Duodenal mucosa (tissue), 2 donors: ENCODE measurements around the gene SREK1IP1.

Experiments used
- H3K27ac ChIP-seq: one replicate; pipeline ENCODE4 v1.7.0; 2013; ENCODE audit warnings: low read depth, low read length
- H3K27me3 ChIP-seq, 2 donors: one replicate each; pipeline ENCODE4 v1.7.0; 2013; ENCODE audit warnings: low read length in 2 of 2, control low read depth in 1 of 2; ENCODE audit not compliant: insufficient read depth in 2 of 2, control insufficient read depth in 1 of 2
- H3K36me3 ChIP-seq, 2 donors: one replicate each; pipeline ENCODE4 v1.7.0; 2013; ENCODE audit warnings: low read length in 2 of 2, control low read depth in 1 of 2; ENCODE audit not compliant: insufficient read depth in 2 of 2, control insufficient read depth in 1 of 2
- H3K4me1 ChIP-seq, 2 donors: one replicate each; pipeline ENCODE4 v1.7.0; 2013; ENCODE audit warnings: low read length in 2 of 2, control low read depth in 1 of 2; ENCODE audit not compliant: insufficient read depth in 2 of 2, control insufficient read depth in 1 of 2
- H3K4me3 ChIP-seq, 2 donors: one replicate each; pipeline ENCODE4 v1.7.0; 2013; ENCODE audit warnings: low read length in 2 of 2, low read depth in 1 of 2
- H3K9ac ChIP-seq, 2 donors: one replicate each; pipeline ENCODE4 v1.7.0; 2013; ENCODE audit warnings: low read length in 2 of 2, low read depth in 1 of 2
- H3K9me3 ChIP-seq, 2 donors: one replicate each; pipeline ENCODE4 v1.7.0; 2013; ENCODE audit warnings: low read length in 2 of 2, control low read depth in 1 of 2; ENCODE audit not compliant: control insufficient read depth in 1 of 2

SREK1IP1 gene

GRCh38 chr5:64768358-64769312 lies at the start of gene SREK1IP1, which contains the start of gene CWC27:
Gene SREK1IP1 (minus strand): TSS chr5:64768691. CDS start chr5:64768517, 174 bp downstream.
Gene CWC27 (plus strand): TSS chr5:64768930. CDS start chr5:64769147, 217 bp downstream.
- Histone ChIP-seq H3K4me1 (peaks cover 35 to 41% of the 10 kb centered on the region in 2 donors), H3K9me3 (no peaks in the 10 kb centered on the region), H3K27ac (peak within 1 kb of the TSS; percentile 28), H3K4me3 (peak within 1 kb of the TSS; percentile 99), H3K27me3 (no peaks in the 10 kb centered on the region), H3K9ac (peak within 1 kb of the TSS; percentile 87 to 98), H3K36me3 (no peaks in the 10 kb centered on the region)

DNA sequence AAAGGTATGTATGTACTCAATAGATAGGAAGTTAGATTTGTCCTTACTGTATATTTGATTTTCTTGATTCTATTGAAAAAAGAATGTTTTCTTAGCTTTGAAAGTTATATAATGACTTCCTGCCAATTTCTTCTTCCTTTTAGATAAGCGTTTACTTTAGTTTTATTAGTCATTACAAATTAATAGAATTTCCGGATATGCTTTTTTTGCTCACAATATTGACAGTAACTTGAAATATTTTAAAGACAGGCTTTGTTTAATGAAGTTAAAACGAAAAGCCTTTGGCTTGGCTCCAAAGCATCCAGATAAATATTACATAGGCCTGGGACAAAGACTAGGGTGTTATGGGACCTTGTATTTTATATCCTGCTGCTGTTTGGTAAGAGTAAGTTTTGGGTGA lies 49.8 kb upstream of the SREK1IP1 start:
- H3K9me3 ChIP-seq: no peaks in the 10 kb centered on the region
- no peak overlapping the region for H3K9ac ChIP-seq
- peaks cover 0 to 3% of the 10 kb centered on the region in 2 donors for H3K36me3 ChIP-seq
- H3K27ac ChIP-seq: no peak overlapping the region
- H3K27me3 ChIP-seq: no peaks in the 10 kb centered on the region
- no peak overlapping the region for H3K4me3 ChIP-seq
- H3K4me1 ChIP-seq: no peaks in the 10 kb centered on the region

DNA sequence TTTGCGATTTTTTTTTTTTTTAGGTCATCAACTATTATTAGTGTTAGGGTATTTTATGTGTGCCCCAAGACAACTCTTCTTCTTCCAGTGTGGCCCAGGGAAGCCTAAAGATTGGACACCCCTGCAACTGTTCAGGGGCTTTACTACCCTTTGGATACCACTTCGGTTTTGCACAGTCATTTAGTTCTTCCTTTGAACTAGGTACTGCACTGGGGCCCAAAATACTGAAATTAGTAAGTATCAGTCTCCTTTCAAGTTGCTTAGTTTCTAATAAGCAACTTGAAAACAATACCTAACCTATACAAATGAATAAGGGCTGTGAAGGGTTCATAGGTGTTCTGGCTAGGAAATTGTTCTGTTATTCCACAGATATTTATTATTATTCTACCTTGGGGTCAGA lies 45.6 kb upstream of the SREK1IP1 start:
- no peak overlapping the region for H3K4me3 ChIP-seq
- no peaks in the 10 kb centered on the region for H3K27me3 ChIP-seq
- H3K36me3 ChIP-seq: peaks cover 0 to 3% of the 10 kb centered on the region in 2 donors
- H3K27ac ChIP-seq: no peak overlapping the region
- H3K4me1 ChIP-seq: no peaks in the 10 kb centered on the region
- H3K9me3 ChIP-seq: no peaks in the 10 kb centered on the region
- H3K9ac ChIP-seq: no peak overlapping the region

DNA sequence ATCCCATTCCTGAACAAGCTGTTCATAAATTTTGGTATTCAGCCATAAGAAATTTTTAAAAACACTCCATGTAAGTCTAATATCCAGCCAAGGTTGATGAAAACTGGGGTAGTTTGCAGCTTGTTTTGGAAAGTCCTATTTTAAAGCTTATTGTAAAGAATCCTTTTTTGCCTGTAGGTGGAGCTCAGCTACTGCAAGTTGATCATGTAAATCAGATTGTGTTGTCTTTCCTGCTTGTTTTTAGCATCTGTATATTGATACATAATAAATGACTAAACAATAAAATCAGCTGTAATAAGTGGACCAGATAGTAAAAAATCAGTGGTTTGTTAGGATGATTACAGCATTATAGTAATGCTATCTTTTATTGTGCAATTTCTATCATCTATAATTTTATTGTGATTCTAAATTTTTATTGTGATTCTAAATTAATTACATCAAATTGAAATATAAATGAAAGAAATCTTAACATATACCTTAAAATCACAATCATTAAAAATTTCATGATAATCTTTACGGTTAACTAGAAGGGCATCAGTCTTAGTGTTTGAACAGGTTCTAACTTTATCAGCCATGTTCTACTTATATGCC lies 42.7 kb upstream of the SREK1IP1 start:
- Histone ChIP-seq H3K4me3 (no peak overlapping the region), H3K9me3 (no peaks in the 10 kb centered on the region), H3K27ac (no peak overlapping the region), H3K27me3 (no peaks in the 10 kb centered on the region), H3K4me1 (no peaks in the 10 kb centered on the region), H3K9ac (no peak overlapping the region), H3K36me3 (peaks cover 0 to 2% of the 10 kb centered on the region in 2 donors)

DNA sequence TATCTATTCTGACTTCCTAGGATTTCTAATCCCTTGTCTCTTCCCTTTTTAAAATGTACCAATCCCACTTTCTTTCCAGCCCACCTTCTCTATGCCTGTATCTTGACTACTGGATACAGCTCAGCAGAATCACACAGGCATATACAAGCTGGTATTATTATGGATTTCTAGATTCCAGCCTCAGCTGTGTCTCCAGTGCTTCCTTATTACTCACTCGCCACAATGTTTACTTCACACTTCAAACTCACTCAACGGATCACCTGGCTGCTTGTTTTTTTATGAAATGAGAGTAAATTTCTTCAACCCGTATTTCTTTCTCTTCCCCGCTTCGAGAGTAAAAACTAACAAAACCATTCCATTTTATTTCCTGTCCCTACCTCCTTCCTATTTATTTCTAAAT lies 39.0 kb upstream of the SREK1IP1 start:
- no peaks in the 10 kb centered on the region for H3K4me1 ChIP-seq
- H3K36me3 ChIP-seq: peaks cover 0 to 3% of the 10 kb centered on the region in 2 donors
- H3K27ac ChIP-seq: no peak overlapping the region
- H3K9ac ChIP-seq: no peak overlapping the region
- no peaks in the 10 kb centered on the region for H3K9me3 ChIP-seq
- no peak overlapping the region for H3K4me3 ChIP-seq
- no peaks in the 10 kb centered on the region for H3K27me3 ChIP-seq

- no peaks in the 10 kb centered on the region for H3K4me1 ChIP-seq
- no peaks in the 10 kb centered on the region for H3K27me3 ChIP-seq
- no peaks in the 10 kb centered on the region for H3K9me3 ChIP-seq
- H3K27ac ChIP-seq: no peak overlapping the region
- H3K36me3 ChIP-seq: peaks cover 0 to 3% of the 10 kb centered on the region in 2 donors
- no peak overlapping the region for H3K9ac ChIP-seq
- H3K4me3 ChIP-seq: no peak overlapping the region
Observed at GRCh38 chr5:64806537-64806936, 38.0 kb upstream of the SREK1IP1 start.

GRCh38 chr5:64800926-64801325 lies 32.4 kb upstream of the SREK1IP1 start:
- no peak overlapping the region for H3K9ac ChIP-seq
- H3K36me3 ChIP-seq: peaks cover 0 to 3% of the 10 kb centered on the region in 2 donors
- H3K27ac ChIP-seq: no peak overlapping the region
- H3K4me3 ChIP-seq: no peak overlapping the region
- no peaks in the 10 kb centered on the region for H3K4me1 ChIP-seq
- no peaks in the 10 kb centered on the region for H3K27me3 ChIP-seq
- no peaks in the 10 kb centered on the region for H3K9me3 ChIP-seq

- Histone ChIP-seq H3K4me3 (no peak overlapping the region), H3K4me1 (peaks cover 14 to 32% of the 10 kb centered on the region in 2 donors), H3K36me3 (no peaks in the 10 kb centered on the region), H3K27me3 (no peaks in the 10 kb centered on the region), H3K9me3 (no peaks in the 10 kb centered on the region), H3K9ac (no peak overlapping the region), H3K27ac (no peak overlapping the region)
Observed at GRCh38 chr5:64796301-64796700, 27.8 kb upstream of the SREK1IP1 start.

DNA sequence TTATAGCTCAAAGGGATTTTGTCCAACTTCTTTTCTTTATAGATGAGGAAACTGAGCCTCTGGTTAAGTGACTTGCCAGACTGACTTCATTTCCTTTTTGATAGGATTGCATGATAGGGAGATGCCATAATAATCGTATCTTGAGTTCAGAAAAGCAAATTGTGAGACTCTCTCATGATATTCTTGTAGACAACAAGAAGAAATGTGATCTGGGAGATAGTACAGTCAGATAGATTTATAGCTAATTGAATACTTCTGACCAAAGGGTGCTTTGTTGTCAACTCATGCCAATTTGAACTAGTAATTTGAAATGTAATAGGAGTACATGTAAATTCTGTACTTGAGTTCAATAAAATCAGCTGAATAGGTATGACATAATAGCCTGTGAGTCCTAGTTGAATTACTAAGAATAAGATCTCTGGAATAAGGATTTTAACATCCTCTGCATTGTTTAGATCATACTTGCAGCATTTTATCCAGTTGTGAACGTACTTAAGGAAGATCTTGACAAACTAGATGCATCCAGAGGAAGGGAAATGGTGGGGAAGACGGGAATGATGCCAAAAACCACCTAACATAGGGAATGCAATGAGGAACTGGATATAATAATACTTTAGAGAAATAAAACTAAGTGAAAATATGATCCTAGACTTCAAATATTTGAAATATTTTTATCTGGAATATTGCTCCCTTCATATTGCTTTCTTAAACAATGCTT lies 25.7 kb upstream of the SREK1IP1 start:
- Histone ChIP-seq H3K27ac (no peak overlapping the region), H3K9ac (no peak overlapping the region), H3K36me3 (no peaks in the 10 kb centered on the region), H3K4me3 (no peak overlapping the region), H3K9me3 (no peaks in the 10 kb centered on the region), H3K4me1 (peaks cover 14 to 32% of the 10 kb centered on the region in 2 donors), H3K27me3 (no peaks in the 10 kb centered on the region)

DNA sequence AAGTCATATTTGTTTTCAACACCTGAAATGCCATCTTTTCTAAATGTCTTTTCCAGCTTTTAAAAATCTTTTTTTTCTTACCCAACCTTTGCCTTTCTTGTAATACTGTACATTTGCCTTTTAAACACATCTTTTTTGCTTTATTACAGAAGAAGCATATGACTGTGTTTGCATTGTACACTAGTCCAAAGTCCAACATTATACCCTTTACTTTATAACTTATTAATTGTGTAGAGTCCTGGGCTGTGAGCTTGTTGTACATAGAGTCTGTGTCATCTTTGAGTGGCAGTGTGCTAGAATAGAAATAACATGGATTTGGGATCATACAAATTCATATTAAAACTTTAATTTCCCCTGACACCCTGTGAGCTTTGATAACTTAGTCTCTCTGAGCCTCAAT lies 24.0 kb upstream of the SREK1IP1 start:
- Histone ChIP-seq H3K36me3 (no peaks in the 10 kb centered on the region), H3K4me3 (no peak overlapping the region)

More for the DNA sequence above, 24.0 kb upstream of the SREK1IP1 start:
- Histone ChIP-seq H3K9me3 (no peaks in the 10 kb centered on the region), H3K27ac (no peak overlapping the region), H3K4me1 (peaks cover 14 to 32% of the 10 kb centered on the region in 2 donors), H3K9ac (no peak overlapping the region), H3K27me3 (no peaks in the 10 kb centered on the region)
